ENCODE results near the gene ARMC2. TPM values are rescaled to one million over a fixed set of nuclear protein-coding genes. Genes with fewer than 3 reads are reported as not detected.
"Not testable (repeated sequence)": the region's sequence is repeated elsewhere in the genome, so short reads cannot be mapped to it uniquely, and the experiment has no call there.

The ARMC2 gene
- total RNA-seq, 5 donors from 2014 or later (not counting 1 experiment from before 2014, with no cell fraction given): 6.4 to 10.0 (median 8.1) TPM

GRCh38 chr6:108809211-108809610 is 39.0 kb upstream of the ARMC2 start:
- 100% methylated on average over 1 of the region's 2 CpGs for WGBS (ENCODE audit: insufficient coverage)
- no peaks in the 10 kb centered on the region for H3K27me3 ChIP-seq (replicated peaks in 1 of 2; ENCODE audit: control insufficient read depth in 2 of 2, extremely low read depth in 1 of 2, insufficient read depth in 2 of 2, low read length in 1 of 2)
- H3K36me3 Mint-ChIP-seq: no peaks in the 10 kb centered on the region
- CTCF ChIA-PET: no interaction called here
- POLR2A ChIA-PET: no interaction called here
- H3K4me1 ChIP-seq (ENCODE audit: control insufficient read depth in 1 of 2, extremely low read depth in 1 of 2, insufficient read depth in 2 of 2, low read length in 2 of 2): no peaks in the 10 kb centered on the region
- H3K27ac Mint-ChIP-seq: no peak overlapping the region
- H3K4me1 Mint-ChIP-seq: peaks cover 0 to 2% (median 0%) of the 10 kb centered on the region in 3 donors
- no peak overlapping the region for H3K4me3 Mint-ChIP-seq
- H3K27ac ChIP-seq (ENCODE audit: low read length): no peak overlapping the region
- H3K4me3 ChIP-seq (ENCODE audit: control insufficient read depth in 1 of 2, extremely low read depth in 1 of 2, low read length in 1 of 2): no peak overlapping the region
- H3K27me3 Mint-ChIP-seq: no peaks in the 10 kb centered on the region
- H3K9me3 ChIP-seq: no peaks in the 10 kb centered on the region
- DNase-seq (no peak), ATAC-seq (replicated peaks in 1 of 4) (no peak)
- no peaks in the 10 kb centered on the region for H3K36me3 ChIP-seq (ENCODE audit: control insufficient read depth in 2 of 2, extremely low read depth in 1 of 2, insufficient read depth in 1 of 2, low read length in 1 of 2)
- peaks cover 0 to 2% (median 0%) of the 10 kb centered on the region in 3 donors for H3K9me3 Mint-ChIP-seq

GRCh38 chr6:108810057-108810643 is 38.1 kb upstream of the ARMC2 start:
- DNase-seq (no peak), ATAC-seq (replicated peaks in 1 of 4) (no peak)
- ChIA-PET CTCF (no interaction called here), POLR2A (no interaction called here)
- Histone ChIP-seq H3K27ac (ENCODE audit: low read length) (no peak overlapping the region), H3K4me3 (ENCODE audit: control insufficient read depth in 1 of 2, extremely low read depth in 1 of 2, low read length in 1 of 2) (no peak overlapping the region), H3K27me3 (replicated peaks in 1 of 2; ENCODE audit: control insufficient read depth in 2 of 2, extremely low read depth in 1 of 2, insufficient read depth in 2 of 2, low read length in 1 of 2) (no peaks in the 10 kb centered on the region), H3K4me1 (ENCODE audit: control insufficient read depth in 1 of 2, extremely low read depth in 1 of 2, insufficient read depth in 2 of 2, low read length in 2 of 2) (no peaks in the 10 kb centered on the region), H3K36me3 (ENCODE audit: control insufficient read depth in 2 of 2, extremely low read depth in 1 of 2, insufficient read depth in 1 of 2, low read length in 1 of 2) (no peaks in the 10 kb centered on the region), H3K9me3 (no peaks in the 10 kb centered on the region)
- H3K27me3 Mint-ChIP-seq: no peaks in the 10 kb centered on the region
- H3K27ac Mint-ChIP-seq: no peak overlapping the region
- H3K9me3 Mint-ChIP-seq: peaks cover 0 to 2% (median 0%) of the 10 kb centered on the region in 3 donors
- no peak overlapping the region for H3K4me3 Mint-ChIP-seq
- H3K36me3 Mint-ChIP-seq: no peaks in the 10 kb centered on the region
- WGBS (ENCODE audit: insufficient coverage): no CpG with 5 or more reads among the region's 1 CpG
- peaks cover 0 to 2% (median 0%) of the 10 kb centered on the region in 3 donors for H3K4me1 Mint-ChIP-seq

GRCh38 chr6:108811490-108811889 is 36.7 kb upstream of the ARMC2 start:
- H3K27ac Mint-ChIP-seq: no peak overlapping the region
- no peaks in the 10 kb centered on the region for H3K27me3 ChIP-seq (replicated peaks in 1 of 2; ENCODE audit: control insufficient read depth in 2 of 2, extremely low read depth in 1 of 2, insufficient read depth in 2 of 2, low read length in 1 of 2)
- H3K4me1 ChIP-seq (ENCODE audit: control insufficient read depth in 1 of 2, extremely low read depth in 1 of 2, insufficient read depth in 2 of 2, low read length in 2 of 2): no peaks in the 10 kb centered on the region
- H3K4me3 Mint-ChIP-seq: no peak overlapping the region
- no peak overlapping the region for H3K27ac ChIP-seq (ENCODE audit: low read length)
- no peaks in the 10 kb centered on the region for H3K36me3 Mint-ChIP-seq
- H3K36me3 ChIP-seq (ENCODE audit: control insufficient read depth in 2 of 2, extremely low read depth in 1 of 2, insufficient read depth in 1 of 2, low read length in 1 of 2): no peaks in the 10 kb centered on the region
- ChIA-PET POLR2A (no interaction called here), CTCF (interaction anchor here in 1 of 2 donors (0.5 to 0.6 kb wide), 2 partner anchors 75 to 200 kb away, joined by 3 to 5 read pairs; no protein-coding TSS in a partner anchor)
- no peaks in the 10 kb centered on the region for H3K4me1 Mint-ChIP-seq
- DNase-seq: no peak
- ATAC-seq (replicated peaks in 1 of 4): no peak
- WGBS (ENCODE audit: insufficient coverage): 73% methylated on average over 6 of the region's 7 CpGs
- H3K4me3 ChIP-seq (ENCODE audit: control insufficient read depth in 1 of 2, extremely low read depth in 1 of 2, low read length in 1 of 2): no peak overlapping the region
- peaks cover 2 to 5% of the 10 kb centered on the region in 2 donors for H3K27me3 Mint-ChIP-seq
- no peaks in the 10 kb centered on the region for H3K9me3 ChIP-seq
- H3K9me3 Mint-ChIP-seq: peaks cover 0 to 6% (median 2%) of the 10 kb centered on the region in 3 donors

GRCh38 chr6:108813218-108813617 is 35.0 kb upstream of the ARMC2 start:
- H3K27ac ChIP-seq (ENCODE audit: low read length); POLR2A ChIA-PET; H3K4me3 ChIP-seq (ENCODE audit: control insufficient read depth in 1 of 2, extremely low read depth in 1 of 2, low read length in 1 of 2); H3K4me1 Mint-ChIP-seq; H3K36me3 Mint-ChIP-seq; H3K27ac Mint-ChIP-seq; H3K4me3 Mint-ChIP-seq; H3K27me3 Mint-ChIP-seq; ATAC-seq (replicated peaks in 1 of 4); H3K27me3 ChIP-seq (replicated peaks in 1 of 2; ENCODE audit: control insufficient read depth in 2 of 2, extremely low read depth in 1 of 2, insufficient read depth in 2 of 2, low read length in 1 of 2); H3K9me3 ChIP-seq; H3K36me3 ChIP-seq (ENCODE audit: control insufficient read depth in 2 of 2, extremely low read depth in 1 of 2, insufficient read depth in 1 of 2, low read length in 1 of 2); H3K9me3 Mint-ChIP-seq; H3K4me1 ChIP-seq (ENCODE audit: control insufficient read depth in 1 of 2, extremely low read depth in 1 of 2, insufficient read depth in 2 of 2, low read length in 2 of 2); DNase-seq: not testable (repeated sequence)
- WGBS (ENCODE audit: insufficient coverage): no CpG with 5 or more reads among the region's 3 CpGs
- CTCF ChIA-PET: interaction anchor here in 1 of 2 donors (0.7 kb wide), 1 partner anchor 93 kb away, joined by 3 read pairs; no protein-coding TSS in a partner anchor

GRCh38 chr6:108817276-108817675 is 30.9 kb upstream of the ARMC2 start:
- H3K27me3 ChIP-seq (replicated peaks in 1 of 2; ENCODE audit: control insufficient read depth in 2 of 2, extremely low read depth in 1 of 2, insufficient read depth in 2 of 2, low read length in 1 of 2); H3K4me1 ChIP-seq (ENCODE audit: control insufficient read depth in 1 of 2, extremely low read depth in 1 of 2, insufficient read depth in 2 of 2, low read length in 2 of 2); H3K36me3 ChIP-seq (ENCODE audit: control insufficient read depth in 2 of 2, extremely low read depth in 1 of 2, insufficient read depth in 1 of 2, low read length in 1 of 2); H3K27ac ChIP-seq (ENCODE audit: low read length); H3K4me3 ChIP-seq (ENCODE audit: control insufficient read depth in 1 of 2, extremely low read depth in 1 of 2, low read length in 1 of 2); H3K36me3 Mint-ChIP-seq; DNase-seq; ATAC-seq (replicated peaks in 1 of 4); H3K27me3 Mint-ChIP-seq; CTCF ChIA-PET; H3K27ac Mint-ChIP-seq; H3K4me3 Mint-ChIP-seq; H3K9me3 ChIP-seq; POLR2A ChIA-PET; H3K4me1 Mint-ChIP-seq: not testable (repeated sequence)
- H3K9me3 Mint-ChIP-seq: peaks cover 8 to 11% (median 9%) of the 10 kb centered on the region in 3 donors
- 85% methylated on average over 4 of the region's 7 CpGs for WGBS (ENCODE audit: insufficient coverage)

- Histone ChIP-seq H3K27ac (ENCODE audit: low read length) (no peak overlapping the region), H3K4me1 (ENCODE audit: control insufficient read depth in 1 of 2, extremely low read depth in 1 of 2, insufficient read depth in 2 of 2, low read length in 2 of 2) (no peaks in the 10 kb centered on the region), H3K27me3 (replicated peaks in 1 of 2; ENCODE audit: control insufficient read depth in 2 of 2, extremely low read depth in 1 of 2, insufficient read depth in 2 of 2, low read length in 1 of 2) (no peaks in the 10 kb centered on the region), H3K4me3 (ENCODE audit: control insufficient read depth in 1 of 2, extremely low read depth in 1 of 2, low read length in 1 of 2) (no peak overlapping the region), H3K9me3 (no peaks in the 10 kb centered on the region), H3K36me3 (ENCODE audit: control insufficient read depth in 2 of 2, extremely low read depth in 1 of 2, insufficient read depth in 1 of 2, low read length in 1 of 2) (no peaks in the 10 kb centered on the region)
- Mint-ChIP-seq H3K36me3 (peaks cover 4% of the 10 kb centered on the region), H3K9me3 (peaks cover 6 to 14% (median 9%) of the 10 kb centered on the region in 3 donors), H3K27ac (no peak overlapping the region), H3K4me1 (no peaks in the 10 kb centered on the region), H3K4me3 (no peak overlapping the region), H3K27me3 (peaks cover 5 to 6% of the 10 kb centered on the region in 2 donors)
- no CpG with 5 or more reads among the region's 3 CpGs for WGBS (ENCODE audit: insufficient coverage)
- CTCF ChIA-PET: no interaction called here
- DNase-seq: no peak
- no peak for ATAC-seq (replicated peaks in 1 of 4)
- POLR2A ChIA-PET: no interaction called here
Measured at GRCh38 chr6:108820006-108820405, 28.2 kb upstream of the ARMC2 start.
